OCI-M2 (cell line): ENCODE data around the gene HIF1A.
"Not testable (repeated sequence)": the region's sequence is repeated elsewhere in the genome, so short reads cannot be mapped to it uniquely, and the experiment has no call there.

ENCODE experiments used
- DNase-seq: peaks from one replicate; lab custom pipeline; 2025; ENCODE audit not compliant: unreplicated experiment; lab: John Stamatoyannopoulos, UW

The HIF1A gene

GRCh38 chr14:61706096-61706690, 10.9 kb downstream of the HIF1A start:
- DNase-seq: no peak

- not testable (repeated sequence) for DNase-seq
Measured at GRCh38 chr14:61707774-61708173, 12.5 kb downstream of the HIF1A start.

GRCh38 chr14:61708693-61709092, 13.4 kb downstream of the HIF1A start:
- not testable (repeated sequence) for DNase-seq

- no peak for DNase-seq
Measured at GRCh38 chr14:61710853-61711817, 15.8 kb downstream of the HIF1A start.

- DNase-seq: no peak
Measured at GRCh38 chr14:61712137-61712536, 16.8 kb downstream of the HIF1A start.

- no peak for DNase-seq
Measured at GRCh38 chr14:61713724-61714437, 18.6 kb downstream of the HIF1A start.

GRCh38 chr14:61716956-61717355, 21.6 kb downstream of the HIF1A start:
- no peak for DNase-seq

GRCh38 chr14:61718039-61718438, 22.7 kb downstream of the HIF1A start:
- no peak for DNase-seq

GRCh38 chr14:61719344-61720293, 24.3 kb downstream of the HIF1A start:
- DNase-seq: no peak

GRCh38 chr14:61720294-61720661, 25.0 kb downstream of the HIF1A start:
- DNase-seq: no peak

GRCh38 chr14:61720741-61721140, 25.4 kb downstream of the HIF1A start:
- DNase-seq: no peak

- DNase-seq: no peak
Measured at GRCh38 chr14:61724133-61724532, 28.8 kb downstream of the HIF1A start.

- DNase-seq: no peak
Measured at GRCh38 chr14:61726778-61727658, 31.7 kb downstream of the HIF1A start.

- no peak for DNase-seq
Measured at GRCh38 chr14:61730756-61731373, 35.6 kb downstream of the HIF1A start.

- no peak for DNase-seq
Measured at GRCh38 chr14:61733972-61734371, 38.7 kb downstream of the HIF1A start.

- no peak for DNase-seq
Measured at GRCh38 chr14:61736751-61737150, 41.4 kb downstream of the HIF1A start.

GRCh38 chr14:61737915-61738314, 42.6 kb downstream of the HIF1A start:
- no peak for DNase-seq

- no peak for DNase-seq
Measured at GRCh38 chr14:61739133-61739532, 43.8 kb downstream of the HIF1A start.

- DNase-seq: no peak
Measured at GRCh38 chr14:61742371-61742770, 47.1 kb downstream of the HIF1A start.
